H54 (cell line): ENCODE data around the gene BACE2.

Experiments used
- DNase-seq: peaks from one replicate; pipeline ENCODE4 v3.0.0; 2011; ENCODE audit warnings: low spot score, mixed read lengths; ENCODE audit not compliant: insufficient read length
- FAIRE-seq: peaks from 3 replicates; lab custom pipeline; 2011; peaks lifted over from hg19 to GRCh38; lab: Jason Lieb, UNC
- POLR2A ChIP-seq: IDR thresholded peaks from 2 replicates; pipeline ENCODE4 v1.6.1; 2011; ENCODE audit warnings: low read depth, mild to moderate bottlenecking, low read length

The BACE2 gene

GRCh38 chr21:41322496-41323382, 154.8 kb downstream of the BACE2 start:
- no peak for TF ChIP-seq POLR2A
- DNase-seq = no peak
- no peak for FAIRE-seq

- no peak for TF ChIP-seq POLR2A
- DNase-seq = no peak
- FAIRE-seq = no peak
Observed at GRCh38 chr21:41325138-41325912, 157.4 kb downstream of the BACE2 start.

- DNase-seq (no peak), FAIRE-seq (no peak)
- TF ChIP-seq POLR2A = no peak
Observed at GRCh38 chr21:41326414-41327080, 158.6 kb downstream of the BACE2 start.

- FAIRE-seq (no peak), DNase-seq (no peak)
- TF ChIP-seq POLR2A = no peak
Observed at GRCh38 chr21:41327753-41328152, 159.8 kb downstream of the BACE2 start.

- FAIRE-seq (no peak), DNase-seq (no peak)
- TF ChIP-seq POLR2A = no peak
Observed at GRCh38 chr21:41328660-41329607, 161.0 kb downstream of the BACE2 start.
